ENCODE data around the gene HEBP2.

- TF ChIP-seq, protein P1, sequence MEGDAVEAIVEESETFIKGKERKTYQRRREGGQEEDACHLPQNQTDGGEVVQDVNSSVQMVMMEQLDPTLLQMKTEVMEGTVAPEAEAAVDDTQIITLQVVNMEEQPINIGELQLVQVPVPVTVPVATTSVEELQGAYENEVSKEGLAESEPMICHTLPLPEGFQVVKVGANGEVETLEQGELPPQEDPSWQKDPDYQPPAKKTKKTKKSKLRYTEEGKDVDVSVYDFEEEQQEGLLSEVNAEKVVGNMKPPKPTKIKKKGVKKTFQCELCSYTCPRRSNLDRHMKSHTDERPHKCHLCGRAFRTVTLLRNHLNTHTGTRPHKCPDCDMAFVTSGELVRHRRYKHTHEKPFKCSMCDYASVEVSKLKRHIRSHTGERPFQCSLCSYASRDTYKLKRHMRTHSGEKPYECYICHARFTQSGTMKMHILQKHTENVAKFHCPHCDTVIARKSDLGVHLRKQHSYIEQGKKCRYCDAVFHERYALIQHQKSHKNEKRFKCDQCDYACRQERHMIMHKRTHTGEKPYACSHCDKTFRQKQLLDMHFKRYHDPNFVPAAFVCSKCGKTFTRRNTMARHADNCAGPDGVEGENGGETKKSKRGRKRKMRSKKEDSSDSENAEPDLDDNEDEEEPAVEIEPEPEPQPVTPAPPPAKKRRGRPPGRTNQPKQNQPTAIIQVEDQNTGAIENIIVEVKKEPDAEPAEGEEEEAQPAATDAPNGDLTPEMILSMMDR (IDR thresholded peaks at IDR 0.05): no peak
- no peak for TF ChIP-seq POLR2A (IDR thresholded peaks at IDR 0.05)
Measured at GRCh38 chr6:138386897-138387296, 17.1 kb upstream of the HEBP2 start.
